CD8-positive, alpha-beta memory T cell (primary cell): ENCODE data around the gene RFNG. TPM values are rescaled to one million over a fixed set of nuclear protein-coding genes. Genes with fewer than 3 reads are reported as not detected.

Experiments
- polyA plus RNA-seq: library from polyadenylated mRNA; unstranded; fragments of 300-500 nt; fragmentation: Illumina TruSeq; gene quantifications from one replicate; pipeline ENCODE4 v1.2.3, GENCODE V29; 2021
- total RNA-seq, 2 experiments: library from RNA; stranded (reverse); gene quantifications; one replicate each; pipeline ENCODE4 v1.2.3, GENCODE V29; 2021

The RFNG gene
- total and polyA plus RNA-seq, 3 experiments from 2014 or later = 7.3 to 19.4 (median 18.1) TPM

Other genes with a start within 250 kb of the RFNG start
- gene GCGR, start 247.7 kb downstream of the RFNG start, total RNA-seq = not detected
- gene GCGR, start 247.7 kb downstream of the RFNG start, polyA plus RNA-seq = not detected
- 10 to 100 TPM; 56.1 to 57.0 TPM for gene MCRIP1, start 218.5 kb downstream of the RFNG start, total RNA-seq
- 76.1 TPM for gene MCRIP1, start 218.5 kb downstream of the RFNG start, polyA plus RNA-seq
- not detected for gene PPP1R27, start 216.8 kb downstream of the RFNG start, total RNA-seq
- not detected for gene PPP1R27, start 216.8 kb downstream of the RFNG start, polyA plus RNA-seq
- 100 to 1,000 TPM; 463 to 482 TPM for gene P4HB, start 191.3 kb downstream of the RFNG start, total RNA-seq
- gene P4HB, start 191.3 kb downstream of the RFNG start, polyA plus RNA-seq = 342 TPM
- 100 to 1,000 TPM; 662 to 677 TPM for gene ARHGDIA, start 180.5 kb downstream of the RFNG start, total RNA-seq
- gene ARHGDIA, start 180.5 kb downstream of the RFNG start, polyA plus RNA-seq = 237 TPM
- gene ALYREF, start 160.2 kb downstream of the RFNG start, total RNA-seq = 100 to 1,000 TPM; 326 to 337 TPM
- 60.4 TPM for gene ALYREF, start 160.2 kb downstream of the RFNG start, polyA plus RNA-seq
- gene ANAPC11, start 160.1 kb downstream of the RFNG start, total RNA-seq = 100 to 1,000 TPM; 146 to 149 TPM
- 287 TPM for gene ANAPC11, start 160.1 kb downstream of the RFNG start, polyA plus RNA-seq
- under 1 TPM; 0.57 to 0.62 TPM for gene NPB, start 149.6 kb downstream of the RFNG start, total RNA-seq
- not detected for gene NPB, start 149.6 kb downstream of the RFNG start, polyA plus RNA-seq
- gene PCYT2, start 140.4 kb downstream of the RFNG start, total RNA-seq = 10 to 100 TPM; 30.3 to 31.6 TPM
- 35.7 TPM for gene PCYT2, start 140.4 kb downstream of the RFNG start, polyA plus RNA-seq
- gene SIRT7, start 133.6 kb downstream of the RFNG start, total RNA-seq = 10 to 100 TPM; 41.4 to 41.7 TPM
- gene SIRT7, start 133.6 kb downstream of the RFNG start, polyA plus RNA-seq = 40.1 TPM
- 10 to 100 TPM; 28.4 to 34.7 TPM for gene MAFG, start 124.1 kb downstream of the RFNG start, total RNA-seq
- 2.5 TPM for gene MAFG, start 124.1 kb downstream of the RFNG start, polyA plus RNA-seq
- 100 to 1,000 TPM; 128 to 138 TPM for gene PYCR1, start 114.5 kb downstream of the RFNG start, total RNA-seq
- 0.63 TPM for gene PYCR1, start 114.5 kb downstream of the RFNG start, polyA plus RNA-seq
- gene MYADML2, start 104.6 kb downstream of the RFNG start, total RNA-seq = not detected
- gene MYADML2, start 104.6 kb downstream of the RFNG start, polyA plus RNA-seq = not detected
- under 1 TPM; 0.33 to 0.35 TPM for gene NOTUM, start 90.6 kb downstream of the RFNG start, total RNA-seq
- gene NOTUM, start 90.6 kb downstream of the RFNG start, polyA plus RNA-seq = not detected
- gene ASPSCR1, start 74.2 kb downstream of the RFNG start, total RNA-seq = 10 to 100 TPM; 32.0 to 35.9 TPM
- 29.2 TPM for gene ASPSCR1, start 74.2 kb downstream of the RFNG start, polyA plus RNA-seq
- gene CENPX, start 28.9 kb downstream of the RFNG start, total RNA-seq = 100 to 1,000 TPM; 143 to 158 TPM
- gene CENPX, start 28.9 kb downstream of the RFNG start, polyA plus RNA-seq = 56.7 TPM
- 10 to 100 TPM; 26.8 to 27.6 TPM for gene LRRC45, start 28.5 kb downstream of the RFNG start, total RNA-seq
- 10.1 TPM for gene LRRC45, start 28.5 kb downstream of the RFNG start, polyA plus RNA-seq
- gene RAC3, start 20.1 kb downstream of the RFNG start, total RNA-seq = 1 to 10 TPM; 4.2 to 4.5 TPM
- not detected for gene RAC3, start 20.1 kb downstream of the RFNG start, polyA plus RNA-seq
- 100 to 1,000 TPM; 117 to 127 TPM for gene DCXR, start 14.1 kb downstream of the RFNG start, total RNA-seq
- gene DCXR, start 14.1 kb downstream of the RFNG start, polyA plus RNA-seq = 108 TPM
- 100 to 1,000 TPM; 122 to 125 TPM for gene GPS1, start 87 bp upstream of the RFNG start, total RNA-seq
- gene GPS1, start 87 bp upstream of the RFNG start, polyA plus RNA-seq = 151 TPM
- 100 to 1,000 TPM; 206 to 210 TPM for gene DUS1L, start 14.0 kb upstream of the RFNG start, total RNA-seq
- 142 TPM for gene DUS1L, start 14.0 kb upstream of the RFNG start, polyA plus RNA-seq
- gene FASN, start 46.4 kb upstream of the RFNG start, total RNA-seq = 100 to 1,000 TPM; 251 to 259 TPM
- 2.7 TPM for gene FASN, start 46.4 kb upstream of the RFNG start, polyA plus RNA-seq
- gene CCDC57, start 161.0 kb upstream of the RFNG start, total RNA-seq = 10 to 100 TPM; 69.8 to 77.6 TPM
- gene CCDC57, start 161.0 kb upstream of the RFNG start, polyA plus RNA-seq = 39.2 TPM
- 10 to 100 TPM; 27.5 to 31.8 TPM for gene SLC16A3, start 177.2 kb upstream of the RFNG start, total RNA-seq
- 3.3 TPM for gene SLC16A3, start 177.2 kb upstream of the RFNG start, polyA plus RNA-seq
- gene CSNK1D, start 221.9 kb upstream of the RFNG start, total RNA-seq = 100 to 1,000 TPM; 129 to 141 TPM
- 74.6 TPM for gene CSNK1D, start 221.9 kb upstream of the RFNG start, polyA plus RNA-seq